Measurements from ENCODE around the gene ITPR3. TPM values are rescaled to one million over a fixed set of nuclear protein-coding genes. Genes with fewer than 3 reads are reported as not detected.

Gene ITPR3
- polyA plus RNA-seq, 1 donor, result 49.6 TPM

DNA sequence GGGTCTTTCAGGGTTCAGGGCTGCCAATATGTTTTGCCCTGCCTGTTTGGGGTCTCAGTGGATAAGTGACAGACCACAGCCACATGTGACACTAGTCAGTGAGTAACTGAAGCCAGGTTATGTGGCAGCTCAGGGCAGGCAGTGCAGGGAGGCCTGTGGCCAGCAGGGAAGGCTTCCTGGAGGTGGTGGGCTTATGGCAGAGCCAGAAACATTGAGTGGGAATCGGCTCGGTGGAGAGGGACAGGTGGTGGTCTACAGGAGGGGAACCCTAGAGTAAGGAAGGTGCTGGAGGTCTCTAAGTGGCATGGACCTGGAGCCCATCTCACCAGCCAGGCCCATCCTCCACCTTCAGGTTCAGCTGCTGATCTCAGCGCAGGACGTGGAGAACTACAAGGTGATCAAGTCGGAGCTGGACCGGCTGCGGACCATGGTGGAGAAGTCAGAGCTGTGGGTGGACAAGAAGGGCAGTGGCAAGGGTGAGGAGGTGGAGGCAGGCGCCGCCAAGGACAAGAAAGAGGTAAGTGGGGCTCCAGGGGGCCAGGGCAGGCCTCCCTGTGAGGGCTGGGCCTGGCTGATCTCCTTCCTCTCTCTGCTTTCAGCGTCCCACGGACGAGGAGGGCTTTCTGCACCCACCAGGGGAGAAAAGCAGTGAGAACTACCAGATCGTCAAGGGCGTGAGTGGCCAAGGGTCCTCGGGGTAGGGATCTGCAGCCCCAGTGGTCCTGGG, 55.5 kb downstream of the ITPR3 start:
- no CpG with 5 or more reads among the region's 15 CpGs for WGBS (ENCODE audit: insufficient coverage, low lambda C conversion rate)
- H3K9me3 ChIP-seq (ENCODE audit: control insufficient read depth, low read depth, low read length), result no peaks in the 10 kb centered on the region
- H3K4me1 ChIP-seq (ENCODE audit: control insufficient read depth, insufficient read depth, low read length), result no peaks in the 10 kb centered on the region
- H3K27ac ChIP-seq (ENCODE audit: low read length), result no peak overlapping the region
- H3K27me3 ChIP-seq (ENCODE audit: control insufficient read depth, insufficient read depth, low read length), result no peaks in the 10 kb centered on the region
- peaks cover 91% of the 10 kb centered on the region for H3K36me3 ChIP-seq (ENCODE audit: control insufficient read depth, insufficient read depth, low read length)
- no peak for DNase-seq
- no peak overlapping the region for H3K4me3 ChIP-seq (ENCODE audit: low read length)

DNA sequence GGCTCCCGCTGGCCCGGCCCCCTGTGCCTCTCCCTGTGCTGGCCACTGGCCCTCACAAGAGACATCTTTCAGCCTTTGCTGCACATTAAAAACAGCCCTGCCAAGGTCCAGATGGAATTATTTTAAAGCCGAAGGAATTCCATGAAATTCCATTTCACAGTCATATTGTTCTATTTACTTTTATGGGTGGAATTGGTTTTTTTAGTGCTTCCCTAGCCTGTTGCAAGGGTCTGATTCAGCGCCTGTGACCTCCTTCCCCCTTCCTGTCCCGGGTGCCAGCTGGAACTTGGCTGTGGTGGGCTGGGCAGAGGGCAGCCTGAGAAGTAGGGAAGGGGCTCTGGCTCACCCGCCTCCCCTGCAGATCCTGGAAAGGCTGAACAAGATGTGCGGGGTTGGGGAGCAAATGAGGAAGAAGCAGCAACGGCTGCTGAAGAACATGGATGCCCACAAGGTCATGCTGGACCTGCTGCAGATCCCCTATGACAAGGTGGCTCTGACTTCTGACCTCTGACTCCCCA, 56.1 kb downstream of the ITPR3 start:
- Histone ChIP-seq H3K4me3 (ENCODE audit: low read length) (no peak overlapping the region), H3K9me3 (ENCODE audit: control insufficient read depth, low read depth, low read length) (no peaks in the 10 kb centered on the region), H3K4me1 (ENCODE audit: control insufficient read depth, insufficient read depth, low read length) (no peaks in the 10 kb centered on the region), H3K27me3 (ENCODE audit: control insufficient read depth, insufficient read depth, low read length) (no peaks in the 10 kb centered on the region), H3K27ac (ENCODE audit: low read length) (no peak overlapping the region), H3K36me3 (ENCODE audit: control insufficient read depth, insufficient read depth, low read length) (peaks cover 90% of the 10 kb centered on the region)
- no CpG with 5 or more reads among the region's 8 CpGs for WGBS (ENCODE audit: insufficient coverage, low lambda C conversion rate)
- DNase-seq, result no peak

DNA sequence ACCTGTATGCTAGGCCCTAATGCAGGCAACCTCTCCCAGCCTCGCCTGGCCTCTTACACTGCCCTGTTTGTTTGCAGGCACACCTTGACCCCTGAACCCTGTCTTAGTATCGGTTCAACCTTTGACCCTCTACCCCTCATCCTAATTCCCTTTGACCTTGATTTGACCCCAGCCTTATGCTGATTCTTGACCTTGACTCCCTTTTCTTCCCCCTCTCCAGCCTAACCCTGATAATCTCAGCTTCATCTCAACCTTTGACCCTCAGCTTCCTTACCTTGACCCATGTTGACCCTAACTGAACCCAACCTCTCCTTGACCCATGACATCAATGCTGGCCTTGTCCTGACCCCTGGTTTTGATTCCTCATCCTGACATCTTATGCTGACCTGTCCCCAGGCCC, 56.6 kb downstream of the ITPR3 start:
- Histone ChIP-seq H3K9me3 (ENCODE audit: control insufficient read depth, low read depth, low read length) (no peaks in the 10 kb centered on the region), H3K27me3 (ENCODE audit: control insufficient read depth, insufficient read depth, low read length) (no peaks in the 10 kb centered on the region), H3K4me3 (ENCODE audit: low read length) (no peak overlapping the region), H3K36me3 (ENCODE audit: control insufficient read depth, insufficient read depth, low read length) (peaks cover 90% of the 10 kb centered on the region), H3K27ac (ENCODE audit: low read length) (no peak overlapping the region), H3K4me1 (ENCODE audit: control insufficient read depth, insufficient read depth, low read length) (no peaks in the 10 kb centered on the region)
- no CpG with 5 or more reads among the region's 2 CpGs for WGBS (ENCODE audit: insufficient coverage, low lambda C conversion rate)
- no peak for DNase-seq

DNA sequence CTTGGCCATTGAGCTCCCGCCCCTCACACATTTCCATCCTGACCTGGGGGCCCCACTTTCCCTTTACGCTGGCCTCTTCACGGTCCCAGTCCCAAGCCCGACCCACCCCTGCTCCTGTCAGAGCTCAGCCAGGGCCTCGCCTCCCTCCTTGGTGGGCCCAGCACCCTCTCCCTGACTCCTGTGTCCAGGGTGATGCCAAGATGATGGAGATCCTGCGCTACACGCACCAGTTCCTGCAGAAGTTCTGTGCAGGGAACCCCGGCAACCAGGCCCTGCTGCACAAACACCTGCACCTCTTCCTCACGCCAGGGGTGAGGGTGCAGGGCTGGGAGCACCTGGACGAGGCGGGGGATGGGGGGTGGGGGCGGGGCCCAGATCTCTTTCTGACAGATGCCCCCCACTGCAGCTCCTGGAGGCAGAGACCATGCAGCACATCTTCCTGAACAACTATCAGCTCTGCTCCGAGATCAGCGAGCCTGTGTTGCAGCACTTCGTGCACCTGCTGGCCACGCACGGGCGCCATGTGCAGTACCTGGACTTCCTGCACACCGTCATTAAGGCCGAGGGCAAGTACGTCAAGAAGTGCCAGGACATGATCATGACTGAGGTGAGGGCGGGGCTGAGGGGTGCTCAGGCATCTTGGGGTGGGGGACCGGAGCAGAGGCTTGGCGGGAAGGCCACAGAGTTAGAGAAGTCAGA, 57.3 kb downstream of the ITPR3 start:
- DNase-seq, result no peak
- Histone ChIP-seq H3K27me3 (ENCODE audit: control insufficient read depth, insufficient read depth, low read length) (no peaks in the 10 kb centered on the region), H3K27ac (ENCODE audit: low read length) (no peak overlapping the region), H3K36me3 (ENCODE audit: control insufficient read depth, insufficient read depth, low read length) (peaks cover 90% of the 10 kb centered on the region), H3K9me3 (ENCODE audit: control insufficient read depth, low read depth, low read length) (no peaks in the 10 kb centered on the region), H3K4me3 (ENCODE audit: low read length) (no peak overlapping the region), H3K4me1 (ENCODE audit: control insufficient read depth, insufficient read depth, low read length) (no peaks in the 10 kb centered on the region)
- WGBS (ENCODE audit: insufficient coverage, low lambda C conversion rate), result 96% methylated on average over 4 of the region's 24 CpGs

DNA sequence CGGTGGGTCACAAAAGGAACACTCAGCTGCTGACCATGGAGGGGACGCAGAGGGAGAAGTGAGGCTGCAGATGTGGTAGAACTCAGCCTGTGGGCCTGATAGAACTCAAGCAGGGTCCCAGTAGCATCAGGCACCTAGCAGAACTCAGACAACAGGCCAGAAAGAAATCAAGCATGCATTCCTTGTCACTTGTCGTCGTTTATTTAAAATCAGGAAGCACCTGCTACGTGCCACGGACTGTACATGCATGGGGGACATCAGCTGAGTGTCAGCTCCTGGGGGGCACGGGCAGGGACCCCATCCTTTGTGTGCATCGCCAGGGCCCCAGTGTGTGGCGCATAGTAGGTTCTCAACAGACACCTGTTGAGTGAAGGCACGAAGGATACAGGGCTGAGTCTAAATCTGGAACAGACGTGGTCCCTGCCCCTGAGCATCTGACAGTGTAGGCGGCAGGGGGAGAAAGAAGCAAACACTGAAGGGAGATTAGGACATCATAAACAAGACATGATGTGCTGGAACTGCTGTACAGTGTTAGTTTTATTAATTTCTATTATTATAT, 57.9 kb downstream of the ITPR3 start:
- no peak for DNase-seq
- no peaks in the 10 kb centered on the region for H3K4me1 ChIP-seq (ENCODE audit: control insufficient read depth, insufficient read depth, low read length)
- WGBS (ENCODE audit: insufficient coverage, low lambda C conversion rate), result no CpG with 5 or more reads among the region's 12 CpGs
- no peaks in the 10 kb centered on the region for H3K27me3 ChIP-seq (ENCODE audit: control insufficient read depth, insufficient read depth, low read length)
- no peak overlapping the region for H3K27ac ChIP-seq (ENCODE audit: low read length)
- peaks cover 90% of the 10 kb centered on the region for H3K36me3 ChIP-seq (ENCODE audit: control insufficient read depth, insufficient read depth, low read length)
- H3K4me3 ChIP-seq (ENCODE audit: low read length), result no peak overlapping the region
- no peaks in the 10 kb centered on the region for H3K9me3 ChIP-seq (ENCODE audit: control insufficient read depth, low read depth, low read length)

DNA sequence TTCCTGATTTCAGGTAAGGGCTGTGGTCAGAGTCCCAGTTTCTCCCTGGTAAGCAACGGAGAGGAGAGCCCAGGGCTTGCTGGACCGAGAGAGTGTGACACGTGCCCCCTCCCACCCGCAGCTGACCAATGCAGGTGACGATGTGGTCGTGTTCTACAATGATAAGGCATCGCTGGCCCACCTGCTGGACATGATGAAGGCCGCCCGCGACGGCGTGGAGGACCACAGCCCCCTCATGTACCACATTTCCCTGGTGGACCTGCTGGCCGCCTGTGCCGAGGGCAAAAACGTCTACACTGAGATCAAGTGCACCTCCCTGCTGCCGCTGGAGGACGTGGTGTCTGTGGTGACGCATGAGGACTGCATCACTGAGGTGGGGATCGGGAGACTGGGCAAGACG, 58.6 kb downstream of the ITPR3 start:
- H3K4me1 ChIP-seq (ENCODE audit: control insufficient read depth, insufficient read depth, low read length), result no peaks in the 10 kb centered on the region
- no peaks in the 10 kb centered on the region for H3K9me3 ChIP-seq (ENCODE audit: control insufficient read depth, low read depth, low read length)
- H3K4me3 ChIP-seq (ENCODE audit: low read length), result no peak overlapping the region
- WGBS (ENCODE audit: insufficient coverage, low lambda C conversion rate), result 80% methylated on average over 2 of the region's 20 CpGs
- DNase-seq, result no peak
- H3K27me3 ChIP-seq (ENCODE audit: control insufficient read depth, insufficient read depth, low read length), result no peaks in the 10 kb centered on the region
- no peak overlapping the region for H3K27ac ChIP-seq (ENCODE audit: low read length)
- peaks cover 90% of the 10 kb centered on the region for H3K36me3 ChIP-seq (ENCODE audit: control insufficient read depth, insufficient read depth, low read length)

DNA sequence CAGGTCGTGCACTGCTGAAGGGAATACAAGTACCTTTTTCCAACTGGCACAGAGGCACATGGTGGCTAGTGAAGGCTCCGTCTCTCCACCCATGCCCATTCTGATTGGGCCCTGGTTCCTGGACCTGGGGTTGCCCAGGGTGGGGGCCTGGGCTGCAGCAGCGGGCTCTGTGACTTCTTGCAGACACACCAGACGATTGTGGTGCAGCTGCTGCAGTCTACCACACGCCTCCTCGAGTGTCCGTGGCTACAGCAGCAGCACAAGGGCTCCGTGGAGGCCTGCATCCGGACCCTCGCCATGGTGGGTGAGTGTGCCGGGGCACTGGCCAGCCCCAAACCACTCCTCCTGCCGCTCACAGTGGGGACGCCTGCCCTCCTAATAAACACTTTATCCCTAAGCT, 61.2 kb downstream of the ITPR3 start:
- WGBS (ENCODE audit: insufficient coverage, low lambda C conversion rate), result no CpG with 5 or more reads among the region's 13 CpGs
- Histone ChIP-seq H3K27ac (ENCODE audit: low read length) (no peak overlapping the region), H3K4me1 (ENCODE audit: control insufficient read depth, insufficient read depth, low read length) (no peaks in the 10 kb centered on the region), H3K4me3 (ENCODE audit: low read length) (no peak overlapping the region), H3K9me3 (ENCODE audit: control insufficient read depth, low read depth, low read length) (no peaks in the 10 kb centered on the region), H3K36me3 (ENCODE audit: control insufficient read depth, insufficient read depth, low read length) (peaks cover 93% of the 10 kb centered on the region), H3K27me3 (ENCODE audit: control insufficient read depth, insufficient read depth, low read length) (no peaks in the 10 kb centered on the region)
- no peak for DNase-seq

DNA sequence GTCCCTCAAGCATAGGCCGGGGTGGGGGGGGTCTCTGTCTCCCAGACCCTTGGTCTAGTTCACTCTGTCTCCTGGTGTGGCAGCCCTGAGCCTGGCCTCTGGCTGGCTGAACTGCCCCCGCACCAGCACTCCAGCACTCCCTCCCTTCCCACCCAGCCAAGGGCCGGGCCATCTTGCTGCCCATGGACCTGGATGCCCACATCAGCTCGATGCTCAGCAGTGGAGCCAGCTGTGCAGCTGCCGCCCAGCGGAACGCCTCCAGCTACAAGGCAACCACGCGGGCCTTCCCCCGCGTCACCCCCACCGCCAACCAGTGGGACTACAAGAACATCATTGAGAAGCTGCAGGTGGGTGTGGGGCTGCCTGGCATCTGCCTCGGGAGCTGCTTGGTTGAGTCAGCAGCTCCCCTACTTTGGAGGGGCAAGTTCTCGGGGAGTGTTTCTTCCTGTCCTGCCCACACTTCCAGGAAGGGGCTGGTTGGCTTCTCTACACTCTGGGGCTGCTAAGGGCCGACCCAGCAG, 62.0 kb downstream of the ITPR3 start:
- no CpG with 5 or more reads among the region's 15 CpGs for WGBS (ENCODE audit: insufficient coverage, low lambda C conversion rate)
- no peaks in the 10 kb centered on the region for H3K9me3 ChIP-seq (ENCODE audit: control insufficient read depth, low read depth, low read length)
- no peak overlapping the region for H3K4me3 ChIP-seq (ENCODE audit: low read length)
- peaks cover 93% of the 10 kb centered on the region for H3K36me3 ChIP-seq (ENCODE audit: control insufficient read depth, insufficient read depth, low read length)
- H3K4me1 ChIP-seq (ENCODE audit: control insufficient read depth, insufficient read depth, low read length), result no peaks in the 10 kb centered on the region
- no peaks in the 10 kb centered on the region for H3K27me3 ChIP-seq (ENCODE audit: control insufficient read depth, insufficient read depth, low read length)
- no peak overlapping the region for H3K27ac ChIP-seq (ENCODE audit: low read length)
- no peak for DNase-seq

DNA sequence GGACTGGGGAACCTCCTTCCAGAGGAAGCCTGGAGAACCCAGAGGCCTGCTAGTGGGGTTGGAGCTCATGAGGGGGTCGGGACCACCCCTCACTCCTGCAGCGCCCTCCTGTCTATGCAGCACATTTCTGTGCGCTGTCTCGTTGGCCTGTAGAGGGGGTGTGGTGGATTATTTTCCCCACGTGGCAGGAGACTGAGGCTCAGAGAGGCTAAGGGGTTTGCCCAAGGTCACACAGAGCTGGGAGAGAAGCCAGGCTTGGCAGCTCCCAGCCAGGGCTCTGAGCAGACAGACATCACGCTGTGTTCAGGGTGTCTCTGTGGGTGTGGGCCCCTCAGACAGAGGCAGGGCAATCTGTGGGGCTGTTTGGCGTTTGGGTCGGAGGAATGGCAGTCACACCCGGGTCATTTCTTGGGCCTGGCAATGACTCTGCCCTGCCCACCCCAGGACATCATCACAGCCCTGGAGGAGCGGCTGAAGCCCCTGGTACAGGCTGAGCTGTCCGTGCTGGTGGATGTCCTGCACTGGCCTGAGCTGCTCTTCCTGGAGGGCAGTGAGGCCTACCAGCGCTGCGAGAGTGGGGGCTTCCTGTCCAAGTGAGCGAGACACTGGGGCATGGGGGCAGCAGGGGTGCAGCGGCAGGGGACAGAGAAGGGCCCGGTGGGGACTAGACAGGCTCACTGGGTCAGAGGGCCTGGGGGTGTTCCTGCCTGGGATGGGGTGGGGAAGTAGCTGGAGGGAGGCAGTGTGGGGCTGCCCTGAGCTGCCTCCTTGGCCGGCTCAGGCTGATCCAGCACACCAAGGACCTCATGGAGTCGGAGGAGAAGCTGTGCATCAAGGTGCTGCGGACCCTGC, 62.7 kb downstream of the ITPR3 start:
- H3K36me3 ChIP-seq (ENCODE audit: control insufficient read depth, insufficient read depth, low read length), result peaks cover 93% of the 10 kb centered on the region
- WGBS (ENCODE audit: insufficient coverage, low lambda C conversion rate), result no CpG with 5 or more reads among the region's 19 CpGs
- no peak overlapping the region for H3K27ac ChIP-seq (ENCODE audit: low read length)
- H3K27me3 ChIP-seq (ENCODE audit: control insufficient read depth, insufficient read depth, low read length), result no peaks in the 10 kb centered on the region
- no peak for DNase-seq
- H3K4me1 ChIP-seq (ENCODE audit: control insufficient read depth, insufficient read depth, low read length), result no peaks in the 10 kb centered on the region
- no peak overlapping the region for H3K4me3 ChIP-seq (ENCODE audit: low read length)
- no peaks in the 10 kb centered on the region for H3K9me3 ChIP-seq (ENCODE audit: control insufficient read depth, low read depth, low read length)

DNA sequence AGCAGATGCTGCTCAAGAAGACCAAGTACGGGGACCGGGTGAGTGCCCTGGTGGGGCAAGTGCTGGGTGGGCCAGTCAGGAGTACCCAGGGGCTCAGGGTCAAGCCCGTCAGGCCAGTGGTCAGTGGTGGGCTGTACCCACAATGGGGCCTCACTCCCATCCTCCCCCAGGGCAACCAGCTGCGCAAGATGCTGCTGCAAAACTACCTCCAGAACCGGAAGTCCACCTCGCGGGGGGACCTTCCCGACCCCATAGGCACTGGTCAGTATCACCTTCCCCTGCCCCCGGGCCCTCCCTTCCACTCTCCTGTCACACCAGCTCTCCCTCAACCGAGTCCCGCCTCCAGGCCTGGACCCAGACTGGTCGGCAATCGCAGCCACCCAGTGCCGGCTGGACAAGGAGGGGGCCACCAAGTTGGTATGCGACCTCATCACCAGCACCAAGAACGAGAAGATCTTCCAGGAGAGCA, 63.3 kb downstream of the ITPR3 start:
- no CpG with 5 or more reads among the region's 16 CpGs for WGBS (ENCODE audit: insufficient coverage, low lambda C conversion rate)
- no peaks in the 10 kb centered on the region for H3K9me3 ChIP-seq (ENCODE audit: control insufficient read depth, low read depth, low read length)
- H3K4me3 ChIP-seq (ENCODE audit: low read length), result no peak overlapping the region
- H3K27me3 ChIP-seq (ENCODE audit: control insufficient read depth, insufficient read depth, low read length), result no peaks in the 10 kb centered on the region
- peaks cover 93% of the 10 kb centered on the region for H3K36me3 ChIP-seq (ENCODE audit: control insufficient read depth, insufficient read depth, low read length)
- H3K27ac ChIP-seq (ENCODE audit: low read length), result no peak overlapping the region
- no peak for DNase-seq
- H3K4me1 ChIP-seq (ENCODE audit: control insufficient read depth, insufficient read depth, low read length), result no peaks in the 10 kb centered on the region

Data from large intestine (tissue), 3 donors.